GM12878 (cell line): ENCODE results near the gene RPRD1B.

ENCODE experiments used
- CREB1 ChIP-seq: IDR thresholded peaks from 2 replicates; pipeline ENCODE4 v1.6.1; 2012; ENCODE audit warnings: low read depth, mild to moderate bottlenecking, inconsistent platforms
- CTCF ChIP-seq, 3 experiments: IDR thresholded peaks in 2 of 3; conservative IDR thresholded peaks in 1 of 3; 2 replicates each; pipeline ENCODE4 v1.5.1; 2011; ENCODE audit warnings: low read depth in 3 of 3, low read length in 3 of 3, mild to moderate bottlenecking in 3 of 3, control low read depth in 2 of 3, moderate library complexity in 2 of 3, inconsistent platforms in 1 of 3, mixed read lengths in 1 of 3; ENCODE audit not compliant: control insufficient read depth in 2 of 3, insufficient read depth in 1 of 3; ENCODE audit errors: extremely low read depth in 1 of 3
- ESRRA ChIP-seq: IDR thresholded peaks from 2 replicates; pipeline ENCODE4 v1.6.1; 2012; ENCODE audit warnings: mild to moderate bottlenecking, low read length, improper control_type of control experiment
- TBL1XR1 ChIP-seq: IDR thresholded peaks from 2 replicates; pipeline ENCODE4 v1.6.1; 2012; ENCODE audit warnings: low read depth, low read length, improper control_type of control experiment
- ZZZ3 ChIP-seq: IDR thresholded peaks from 2 replicates; pipeline ENCODE4 v1.6.1; 2011; ENCODE audit warnings: low read depth; ENCODE audit not compliant: control insufficient read depth, insufficient read length

DNA sequence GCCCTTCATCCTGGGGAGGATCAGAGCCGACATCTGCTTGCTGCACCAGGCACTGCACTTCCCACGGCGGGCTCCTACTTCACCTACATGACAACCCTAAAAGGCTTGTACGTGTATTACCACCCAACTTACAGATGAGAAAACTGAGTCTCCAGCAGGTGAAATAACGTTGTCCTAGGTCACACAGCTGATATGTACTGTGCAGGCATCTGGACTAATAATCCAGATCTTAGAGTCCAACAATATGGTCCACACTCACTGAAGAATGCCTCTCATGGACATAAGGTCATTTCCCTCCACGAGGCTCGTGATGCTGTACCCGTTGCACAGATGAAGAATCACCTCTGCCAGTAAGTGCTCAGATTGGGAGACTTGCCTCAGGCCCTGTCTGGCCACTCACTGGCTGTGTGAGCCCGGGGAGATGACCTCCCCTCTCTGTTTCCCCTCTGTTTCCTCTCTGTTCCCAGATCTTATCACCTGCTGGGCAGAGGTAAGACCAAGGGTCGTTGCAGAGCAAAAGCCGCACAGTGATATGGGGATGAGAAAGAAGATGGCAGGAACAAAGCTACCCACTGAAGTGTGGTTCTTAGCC is 99.5 kb downstream of the RPRD1B start:
- TF ChIP-seq CTCF (IDR thresholded peaks at IDR 0.05 in 2 of 3, conservative IDR thresholded peaks at IDR 0.05 in 1 of 3; ENCODE audit: control insufficient read depth in 2 of 3, extremely low read depth in 1 of 3, insufficient read depth in 1 of 3, low read depth in 3 of 3, low read length in 3 of 3): no peak
- no peak for TF ChIP-seq TBL1XR1
- no peak for TF ChIP-seq ESRRA
- TF ChIP-seq ZZZ3: no peak
- no peak for TF ChIP-seq CREB1
